Astrocyte (in vitro differentiated cells and primary cell): ENCODE measurements around the gene FAM98B.

ENCODE experiments used
- CTCF ChIP-seq: IDR thresholded peaks from 2 replicates; pipeline ENCODE4 v1.5.1; 2011; ENCODE audit warnings: low read depth, mild to moderate bottlenecking, inconsistent platforms, low read length, moderate library complexity; ENCODE audit not compliant: insufficient read depth
- EZH2 ChIP-seq: IDR thresholded peaks from 2 replicates; pipeline ENCODE4 v1.6.1; 2012; ENCODE audit warnings: mild to moderate bottlenecking, low read length, inconsistent platforms; ENCODE audit not compliant: insufficient read depth

GRCh38 chr15:38408576-38408975 is 45.4 kb upstream of the FAM98B start:
- TF ChIP-seq CTCF (no peak), EZH2 (no peak)
